Loucy (cell line): Measurements from ENCODE around the gene LINGO1.

Experiments
- H2AFZ ChIP-seq: fragments of 200-600 bp; sonication (generic); 2 replicates; pipeline ENCODE4 v1.6.0; 2016; ENCODE audit warnings: antibody characterized with exemption, mild to moderate bottlenecking, low read length, moderate library complexity
- H3F3A ChIP-seq: fragments of 200-600 bp; 2 replicates; pipeline ENCODE4 v1.6.0; 2016; ENCODE audit warnings: antibody characterized with exemption, low read depth, mild to moderate bottlenecking
- H3K27me3 ChIP-seq: fragments of 200-600 bp; sonication (generic); 2 replicates; pipeline ENCODE4 v1.6.1; 2014; ENCODE audit warnings: low read length, mild to moderate bottlenecking; ENCODE audit not compliant: insufficient read depth, poor library complexity, severe bottlenecking
- H3K36me3 ChIP-seq: fragments of 200-600 bp; sonication (generic); 2 replicates; pipeline ENCODE4 v1.6.1; 2016; ENCODE audit warnings: low read length; ENCODE audit not compliant: insufficient read depth
- H3K4me1 ChIP-seq: fragments of 200-600 bp; sonication (generic); 2 replicates; pipeline ENCODE4 v1.5.1; 2014; ENCODE audit warnings: low read length, mild to moderate bottlenecking; ENCODE audit not compliant: insufficient read depth, poor library complexity, severe bottlenecking
- H3K4me2 ChIP-seq: fragments of 200-600 bp; sonication (generic); 2 replicates; pipeline ENCODE4 v1.6.0; 2014; ENCODE audit warnings: antibody characterized with exemption, low read length, low read depth, mild to moderate bottlenecking; ENCODE audit not compliant: poor library complexity, severe bottlenecking
- H3K4me3 ChIP-seq: fragments of 200-600 bp; sonication (generic); 2 replicates; pipeline ENCODE4 v1.5.1; 2014; ENCODE audit warnings: low read length, mild to moderate bottlenecking, mixed read lengths; ENCODE audit not compliant: poor library complexity, severe bottlenecking
- H3K79me2 ChIP-seq: fragments of 200-600 bp; sonication (generic); 2 replicates; pipeline ENCODE4 v1.6.1; 2014; ENCODE audit warnings: low read length; ENCODE audit not compliant: insufficient read depth
- H3K9ac ChIP-seq: fragments of 200-600 bp; sonication (generic); 2 replicates; pipeline ENCODE4 v1.6.0; 2014; ENCODE audit warnings: mild to moderate bottlenecking, low read depth, low read length, moderate library complexity; ENCODE audit not compliant: poor library complexity, severe bottlenecking
- H3K9me2 ChIP-seq: fragments of 200-600 bp; sonication (generic); replicated peaks from 2 replicates; pipeline ENCODE4 v1.6.1; 2016; ENCODE audit warnings: low read depth, low read length, mixed read lengths
- H3K9me3 ChIP-seq: fragments of 200-600 bp; sonication (generic); 2 replicates; pipeline ENCODE4 v1.6.1; 2014; ENCODE audit warnings: mild to moderate bottlenecking, antibody characterized with exemption, low read length, low read depth; ENCODE audit not compliant: insufficient read depth
- H4K20me1 ChIP-seq: fragments of 200-600 bp; sonication (generic); 2 replicates; pipeline ENCODE4 v1.6.0; 2014; ENCODE audit warnings: antibody characterized with exemption, low read length, mild to moderate bottlenecking; ENCODE audit not compliant: insufficient read depth, poor library complexity, severe bottlenecking
- EZH2phosphoT487 ChIP-seq: fragments of 200-600 bp; IDR thresholded peaks from 2 replicates; pipeline ENCODE4 v1.6.1; 2018; ENCODE audit warnings: antibody characterized with exemption, mild to moderate bottlenecking, moderate library complexity, borderline replicate concordance
- TF ChIP-seq, protein P1 (sequence below): fragments of 200-600 bp; sonication (generic); conservative IDR thresholded peaks from 2 replicates; pipeline ENCODE4 v1.5.1; 2014; ENCODE audit warnings: mild to moderate bottlenecking, antibody characterized with exemption, low read length

The LINGO1 gene

DNA sequence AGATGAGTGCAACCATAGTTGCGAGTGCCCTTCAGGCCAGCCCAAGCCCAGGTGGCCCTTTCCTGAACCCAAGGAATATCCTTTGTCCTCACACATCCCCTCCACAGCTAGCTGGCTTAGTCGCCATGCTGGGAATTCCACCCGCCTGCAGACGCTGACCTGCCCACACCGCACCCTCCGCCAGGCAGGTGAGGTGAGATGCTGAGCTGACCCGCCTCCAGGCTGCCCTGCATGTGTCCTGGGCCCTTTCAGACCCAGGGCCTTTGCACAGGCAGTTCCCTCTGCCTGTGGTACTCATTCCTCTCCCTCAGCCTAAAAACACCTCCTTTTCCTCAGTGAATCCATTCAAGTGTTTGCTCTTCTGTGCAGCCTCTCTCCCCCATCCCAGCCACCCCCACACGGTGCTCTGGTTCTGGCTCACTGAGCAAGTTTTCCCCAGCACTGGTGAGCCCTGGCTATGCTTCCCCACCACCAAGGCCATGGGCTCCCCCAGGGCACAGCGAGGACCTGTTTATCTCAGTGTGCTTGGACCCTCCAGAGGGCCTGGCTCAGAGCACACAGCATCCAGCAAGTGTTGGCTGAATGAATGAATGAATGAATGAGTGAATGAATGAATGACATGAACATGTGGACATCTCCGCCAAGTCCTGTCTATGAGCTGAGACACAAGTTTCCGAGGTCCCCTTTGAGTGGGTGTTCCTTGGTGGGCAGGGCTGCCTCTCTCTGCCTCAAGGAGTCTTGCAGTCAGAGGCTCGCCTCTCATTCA is 33.0 kb upstream of the LINGO1 start:
- H3K9me2 ChIP-seq = no peaks in the 10 kb centered on the region
- no peaks in the 10 kb centered on the region for H3K36me3 ChIP-seq
- TF ChIP-seq, protein P1, sequence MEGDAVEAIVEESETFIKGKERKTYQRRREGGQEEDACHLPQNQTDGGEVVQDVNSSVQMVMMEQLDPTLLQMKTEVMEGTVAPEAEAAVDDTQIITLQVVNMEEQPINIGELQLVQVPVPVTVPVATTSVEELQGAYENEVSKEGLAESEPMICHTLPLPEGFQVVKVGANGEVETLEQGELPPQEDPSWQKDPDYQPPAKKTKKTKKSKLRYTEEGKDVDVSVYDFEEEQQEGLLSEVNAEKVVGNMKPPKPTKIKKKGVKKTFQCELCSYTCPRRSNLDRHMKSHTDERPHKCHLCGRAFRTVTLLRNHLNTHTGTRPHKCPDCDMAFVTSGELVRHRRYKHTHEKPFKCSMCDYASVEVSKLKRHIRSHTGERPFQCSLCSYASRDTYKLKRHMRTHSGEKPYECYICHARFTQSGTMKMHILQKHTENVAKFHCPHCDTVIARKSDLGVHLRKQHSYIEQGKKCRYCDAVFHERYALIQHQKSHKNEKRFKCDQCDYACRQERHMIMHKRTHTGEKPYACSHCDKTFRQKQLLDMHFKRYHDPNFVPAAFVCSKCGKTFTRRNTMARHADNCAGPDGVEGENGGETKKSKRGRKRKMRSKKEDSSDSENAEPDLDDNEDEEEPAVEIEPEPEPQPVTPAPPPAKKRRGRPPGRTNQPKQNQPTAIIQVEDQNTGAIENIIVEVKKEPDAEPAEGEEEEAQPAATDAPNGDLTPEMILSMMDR = no peak
- TF ChIP-seq EZH2phosphoT487 = no peak
- H3K9ac ChIP-seq = no peak overlapping the region
- no peaks in the 10 kb centered on the region for H4K20me1 ChIP-seq
- H3K79me2 ChIP-seq = no peaks in the 10 kb centered on the region
- H2AFZ ChIP-seq = no peak overlapping the region
- no peaks in the 10 kb centered on the region for H3F3A ChIP-seq
- no peak overlapping the region for H3K4me2 ChIP-seq
- no peak overlapping the region for H3K4me3 ChIP-seq
- no peaks in the 10 kb centered on the region for H3K9me3 ChIP-seq
- H3K4me1 ChIP-seq = no peaks in the 10 kb centered on the region
- no peaks in the 10 kb centered on the region for H3K27me3 ChIP-seq

DNA sequence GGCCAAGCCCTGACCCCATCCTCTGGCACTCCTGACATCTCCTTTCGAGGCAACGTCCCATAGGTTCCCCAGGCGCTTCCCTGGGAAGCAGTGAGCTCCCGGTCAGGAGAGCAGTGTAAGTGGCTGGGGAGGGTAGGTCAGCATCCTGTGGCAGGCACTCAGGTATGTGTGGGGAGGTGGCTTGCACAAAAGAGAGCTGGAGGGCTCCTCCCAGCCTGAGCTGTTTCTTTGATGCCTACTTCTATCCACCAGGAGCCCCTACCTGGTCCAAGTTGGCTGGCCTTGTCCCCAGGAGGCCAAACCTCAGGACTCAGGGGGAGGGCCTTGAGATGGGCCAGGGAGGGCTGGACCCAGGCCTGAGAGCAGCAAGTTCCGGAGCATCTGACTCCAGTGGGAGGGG is 31.7 kb upstream of the LINGO1 start:
- Histone ChIP-seq H2AFZ (no peak overlapping the region), H3F3A (no peaks in the 10 kb centered on the region), H4K20me1 (no peaks in the 10 kb centered on the region), H3K36me3 (no peaks in the 10 kb centered on the region), H3K9ac (no peak overlapping the region), H3K4me3 (no peak overlapping the region), H3K79me2 (no peaks in the 10 kb centered on the region), H3K27me3 (no peaks in the 10 kb centered on the region), H3K4me1 (no peaks in the 10 kb centered on the region), H3K9me2 (no peaks in the 10 kb centered on the region), H3K4me2 (no peak overlapping the region), H3K9me3 (no peaks in the 10 kb centered on the region)
- TF ChIP-seq, protein P1 = no peak
- TF ChIP-seq EZH2phosphoT487 = no peak

DNA sequence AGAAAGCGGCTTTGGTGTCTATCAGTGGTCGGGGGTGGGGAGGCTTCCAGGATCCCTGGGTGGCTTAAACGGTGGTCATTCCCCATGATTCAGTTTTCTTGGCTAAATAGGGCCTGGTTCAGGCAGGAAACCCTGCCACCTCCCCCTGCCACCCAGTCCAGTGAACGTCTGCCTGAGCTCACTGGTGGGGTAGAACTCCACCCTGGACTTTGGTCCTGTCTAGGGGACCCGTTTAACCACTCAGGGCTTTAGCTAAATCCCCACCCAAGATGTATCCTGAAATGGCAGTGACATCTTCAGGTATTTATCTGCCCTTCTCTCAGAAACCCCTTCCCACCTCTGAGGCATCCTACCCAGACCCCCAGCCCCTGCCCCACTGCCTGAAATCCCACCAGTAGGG is 30.5 kb upstream of the LINGO1 start:
- H3K36me3 ChIP-seq = no peaks in the 10 kb centered on the region

More for the DNA sequence above, 30.5 kb upstream of the LINGO1 start:
- H3K27me3 ChIP-seq = no peaks in the 10 kb centered on the region
- H3K9me2 ChIP-seq = no peaks in the 10 kb centered on the region
- no peaks in the 10 kb centered on the region for H3F3A ChIP-seq
- no peak overlapping the region for H3K4me2 ChIP-seq
- H3K4me3 ChIP-seq = no peak overlapping the region
- no peaks in the 10 kb centered on the region for H3K79me2 ChIP-seq
- H3K9ac ChIP-seq = no peak overlapping the region
- no peaks in the 10 kb centered on the region for H3K4me1 ChIP-seq
- H2AFZ ChIP-seq = no peak overlapping the region
- H3K9me3 ChIP-seq = no peaks in the 10 kb centered on the region
- no peaks in the 10 kb centered on the region for H4K20me1 ChIP-seq
- TF ChIP-seq, protein P1 = no peak
- TF ChIP-seq EZH2phosphoT487 = no peak
